IPS-15b (cell line): Measurements from ENCODE around the gene ATRNL1.
"Not testable (repeated sequence)": the region's sequence is repeated elsewhere in the genome, so short reads cannot be mapped to it uniquely, and the experiment has no call there.

ENCODE experiments used
- H3K27me3 ChIP-seq: one replicate; pipeline ENCODE4 v1.6.1; 2013; ENCODE audit warnings: low read length; ENCODE audit not compliant: control insufficient read depth, insufficient read depth
- H3K36me3 ChIP-seq: one replicate; pipeline ENCODE4 v1.6.1; 2013; ENCODE audit warnings: low read length; ENCODE audit not compliant: control insufficient read depth, insufficient read depth
- H3K4me1 ChIP-seq: one replicate; pipeline ENCODE4 v1.6.1; 2013; ENCODE audit warnings: mild to moderate bottlenecking, low read length; ENCODE audit not compliant: control insufficient read depth, insufficient read depth
- H3K4me3 ChIP-seq: one replicate; pipeline ENCODE4 v1.5.1; 2013; ENCODE audit warnings: low read depth, low read length
- H3K9ac ChIP-seq: one replicate; pipeline ENCODE4 v1.6.1; 2013; ENCODE audit warnings: low read depth, mild to moderate bottlenecking, low read length
- H3K9me3 ChIP-seq: one replicate; pipeline ENCODE4 v1.6.1; 2013; ENCODE audit warnings: mild to moderate bottlenecking, low read length; ENCODE audit not compliant: control insufficient read depth, insufficient read depth

The ATRNL1 gene

DNA sequence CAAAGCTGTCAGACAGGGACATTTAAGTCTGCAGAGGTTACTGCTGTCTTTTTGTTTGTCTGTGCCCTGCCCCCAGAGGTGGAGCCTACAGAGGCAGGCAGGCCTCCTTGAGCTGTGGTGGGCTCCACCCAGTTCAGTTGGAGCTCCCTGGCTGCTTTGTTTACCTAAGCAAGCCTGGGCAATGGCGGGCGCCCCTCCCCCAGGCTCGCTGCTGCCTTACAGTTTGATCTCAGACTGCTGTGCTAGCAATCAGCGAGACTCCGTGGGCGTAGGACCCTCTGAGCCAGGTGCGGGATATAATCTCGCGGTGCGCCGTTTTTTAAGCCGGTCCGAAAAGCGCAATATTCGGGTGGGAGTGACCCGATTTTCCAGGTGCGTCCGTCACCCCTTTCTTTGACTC lies 274.8 kb downstream of the ATRNL1 start:
- not testable (repeated sequence) for H3K36me3 ChIP-seq, H3K4me3 ChIP-seq, H3K4me1 ChIP-seq, H3K9ac ChIP-seq, H3K27me3 ChIP-seq, H3K9me3 ChIP-seq

DNA sequence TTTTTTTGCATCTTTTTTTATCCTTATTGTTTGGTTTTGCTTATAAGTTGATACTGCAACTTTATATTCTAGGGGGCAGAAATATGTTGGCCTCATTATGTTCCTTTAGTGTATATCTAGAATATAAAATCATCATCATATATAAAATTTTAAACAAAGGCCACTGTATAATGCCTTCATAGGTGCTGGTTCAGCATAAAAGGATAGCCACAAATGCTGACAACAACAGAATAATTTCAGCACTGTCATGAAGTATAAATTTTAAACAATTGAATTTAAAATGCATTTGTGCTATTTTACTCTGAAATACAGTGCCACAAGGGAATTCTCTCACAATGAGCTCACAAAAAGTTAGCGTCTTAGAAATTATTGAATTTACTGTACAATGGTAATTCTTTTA lies 285.9 kb downstream of the ATRNL1 start:
- Histone ChIP-seq H3K9ac (no peak overlapping the region), H3K36me3 (no peaks in the 10 kb centered on the region), H3K4me3 (no peak overlapping the region), H3K9me3 (no peaks in the 10 kb centered on the region), H3K4me1 (no peaks in the 10 kb centered on the region), H3K27me3 (no peaks in the 10 kb centered on the region)

DNA sequence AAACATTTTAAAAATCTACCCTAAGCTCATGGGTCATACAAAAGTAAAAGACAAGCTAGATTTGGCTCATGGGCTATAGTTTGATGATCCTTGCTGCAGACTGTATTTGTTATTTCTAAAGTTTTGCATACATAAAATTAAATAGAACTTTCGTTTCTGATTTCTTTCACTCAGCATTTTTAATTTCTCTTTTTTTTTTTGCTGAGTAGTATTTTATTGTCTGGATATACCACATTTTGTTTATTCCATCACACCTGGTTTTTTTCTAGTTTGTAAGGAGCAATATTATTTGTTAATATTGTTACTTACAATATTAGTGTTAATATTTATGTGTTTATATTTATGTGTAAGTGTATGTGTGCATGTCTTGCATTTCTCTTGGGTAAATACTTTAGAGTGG lies 291.5 kb downstream of the ATRNL1 start:
- no peaks in the 10 kb centered on the region for H3K9me3 ChIP-seq
- H3K4me1 ChIP-seq: peaks cover 3% of the 10 kb centered on the region

DNA sequence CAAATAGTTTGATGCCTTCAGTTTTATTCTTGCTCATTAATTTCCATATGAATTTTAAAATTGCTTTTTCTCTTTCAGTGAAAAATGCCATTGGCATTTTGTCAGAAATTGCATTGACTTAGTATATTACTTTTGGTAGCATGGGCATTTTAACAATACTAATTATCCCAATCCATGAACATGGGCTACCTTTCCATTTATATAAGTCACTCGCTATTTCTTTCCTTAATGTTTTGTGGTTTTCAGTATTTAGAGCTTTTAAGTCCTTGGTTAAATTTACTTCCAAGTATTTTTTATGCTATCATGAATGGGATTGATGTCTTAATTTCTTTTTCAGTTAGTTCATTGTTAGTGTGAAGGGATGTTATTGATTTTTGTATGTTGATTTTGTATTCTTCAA lies 297.4 kb downstream of the ATRNL1 start:
- Histone ChIP-seq H3K4me3 (no peak overlapping the region), H3K27me3 (no peaks in the 10 kb centered on the region), H3K9me3 (no peaks in the 10 kb centered on the region), H3K9ac (no peak overlapping the region), H3K4me1 (peaks cover 4% of the 10 kb centered on the region), H3K36me3 (no peaks in the 10 kb centered on the region)

More for the DNA sequence above, 291.5 kb downstream of the ATRNL1 start:
- Histone ChIP-seq H3K36me3 (no peaks in the 10 kb centered on the region), H3K4me3 (no peak overlapping the region), H3K27me3 (no peaks in the 10 kb centered on the region), H3K9ac (no peak overlapping the region)

DNA sequence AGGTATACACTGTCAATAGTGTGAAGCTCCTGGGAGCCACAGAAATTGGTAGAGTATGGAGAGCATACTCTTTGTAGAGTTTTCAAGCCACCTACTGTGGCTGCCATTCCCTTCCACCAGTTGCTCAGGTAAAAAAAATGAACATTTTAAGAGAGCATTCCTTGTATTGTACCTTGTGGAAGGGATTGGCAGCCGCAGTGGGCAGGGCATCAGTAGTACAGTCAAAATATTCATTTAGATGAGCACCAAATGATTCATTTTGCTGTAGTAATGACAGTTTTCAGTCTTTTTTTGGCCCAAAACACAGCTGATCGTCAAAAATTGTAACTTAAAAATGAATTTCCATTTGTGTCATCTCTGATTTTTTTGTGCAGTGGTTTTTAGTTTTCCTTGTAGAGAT lies 304.9 kb downstream of the ATRNL1 start:
- H3K9ac ChIP-seq: no peak overlapping the region
- no peaks in the 10 kb centered on the region for H3K36me3 ChIP-seq
- H3K27me3 ChIP-seq: no peaks in the 10 kb centered on the region
- H3K9me3 ChIP-seq: no peaks in the 10 kb centered on the region
- H3K4me1 ChIP-seq: no peaks in the 10 kb centered on the region
- no peak overlapping the region for H3K4me3 ChIP-seq

DNA sequence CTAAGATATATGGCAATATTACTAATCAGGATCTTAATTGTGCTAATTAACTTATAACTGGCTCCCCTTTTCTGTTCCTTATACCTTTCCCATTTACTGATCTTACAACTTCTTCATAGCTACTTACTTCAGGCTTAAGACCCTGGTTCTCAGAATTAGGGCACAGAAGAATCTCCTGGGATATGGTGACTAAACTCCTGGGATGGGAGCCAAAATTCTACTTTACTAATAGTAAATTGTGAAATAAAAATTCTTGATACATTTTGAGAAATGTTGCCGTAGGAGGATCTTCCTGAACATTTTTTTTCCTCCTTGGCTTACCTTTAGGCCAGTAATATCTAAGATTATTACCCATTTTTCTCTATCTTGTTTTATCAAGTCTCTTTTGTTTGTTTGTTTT lies 309.5 kb downstream of the ATRNL1 start:
- Histone ChIP-seq H3K27me3 (no peaks in the 10 kb centered on the region), H3K9me3 (no peaks in the 10 kb centered on the region), H3K4me1 (no peaks in the 10 kb centered on the region), H3K9ac (no peak overlapping the region), H3K36me3 (no peaks in the 10 kb centered on the region), H3K4me3 (no peak overlapping the region)

DNA sequence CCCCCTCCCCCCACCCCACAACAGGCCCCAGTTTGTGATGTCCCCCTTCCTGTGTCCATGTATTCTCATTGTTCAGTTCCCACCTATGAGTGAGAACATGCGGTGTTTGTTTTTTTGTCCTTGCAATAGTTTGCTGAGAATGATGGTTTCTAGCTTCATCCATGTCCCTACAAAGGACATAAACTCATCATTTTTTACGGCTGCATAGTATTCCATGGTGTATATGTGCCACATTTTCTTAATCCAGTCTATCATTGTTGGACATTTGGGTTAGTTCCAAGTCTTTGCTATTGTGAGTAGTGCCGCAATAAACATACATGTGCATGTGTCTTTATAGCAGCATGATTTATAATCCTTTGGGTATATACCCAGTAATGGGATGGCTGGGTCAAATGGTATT lies 312.7 kb downstream of the ATRNL1 start:
- H3K4me1 ChIP-seq, H3K27me3 ChIP-seq, H3K9ac ChIP-seq, H3K9me3 ChIP-seq, H3K4me3 ChIP-seq, H3K36me3 ChIP-seq: not testable (repeated sequence)

DNA sequence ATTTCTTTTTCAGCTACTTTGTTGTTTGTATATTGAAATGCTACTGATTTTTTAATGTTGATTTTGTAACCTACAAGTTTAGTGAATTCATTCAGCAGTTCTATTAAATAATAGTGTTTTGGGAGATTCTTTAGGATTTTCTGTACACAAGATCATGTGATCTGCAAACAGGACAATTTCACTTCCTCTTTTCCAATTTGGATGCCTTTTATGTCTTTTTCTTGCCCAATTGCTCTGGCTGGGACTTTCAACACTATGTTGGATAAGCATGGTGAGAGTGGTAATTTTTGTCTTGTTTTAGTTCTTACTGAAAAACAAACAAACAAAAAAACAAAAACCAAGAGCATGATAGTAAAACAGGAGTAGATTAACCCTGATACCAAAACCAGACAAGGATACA lies 316.2 kb downstream of the ATRNL1 start:
- Histone ChIP-seq H3K9ac (no peak overlapping the region), H3K27me3 (no peaks in the 10 kb centered on the region), H3K4me3 (no peak overlapping the region), H3K9me3 (no peaks in the 10 kb centered on the region), H3K36me3 (no peaks in the 10 kb centered on the region), H3K4me1 (no peaks in the 10 kb centered on the region)

DNA sequence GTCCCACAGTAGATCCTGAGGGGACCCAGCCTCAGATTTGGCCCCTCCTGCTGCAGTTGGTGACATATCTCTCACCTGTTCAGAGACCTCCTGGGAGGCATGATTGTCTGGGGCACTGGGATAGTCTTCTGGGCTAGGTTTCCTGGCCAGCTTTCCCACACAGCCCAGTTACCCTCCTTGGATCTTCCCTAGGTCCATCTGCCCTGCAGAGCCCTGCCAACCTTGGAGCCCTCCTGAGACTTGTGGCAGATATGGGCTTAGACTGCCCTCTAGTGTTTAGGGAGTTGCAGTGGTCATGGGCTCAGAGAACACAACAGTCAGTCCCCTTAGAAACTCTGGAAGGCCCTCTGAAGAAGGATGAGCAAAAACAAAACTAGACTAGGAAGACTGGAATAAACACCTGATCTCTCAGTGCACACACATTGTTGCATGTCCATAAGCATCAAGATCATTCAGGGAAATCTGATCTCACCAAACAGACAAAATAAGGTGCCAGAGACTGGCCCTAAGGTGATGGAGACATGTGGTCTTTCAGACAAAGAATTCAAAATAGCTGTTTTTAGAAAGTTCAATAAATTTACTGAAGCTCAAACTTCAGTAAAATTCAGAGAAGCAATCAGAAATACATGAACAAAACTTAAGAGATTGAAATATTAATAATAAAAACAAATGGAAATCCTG lies 324.6 kb downstream of the ATRNL1 start:
- H3K9me3 ChIP-seq: no peaks in the 10 kb centered on the region
- H3K4me1 ChIP-seq: no peaks in the 10 kb centered on the region
- no peaks in the 10 kb centered on the region for H3K36me3 ChIP-seq
- H3K27me3 ChIP-seq: no peaks in the 10 kb centered on the region
- no peak overlapping the region for H3K4me3 ChIP-seq
- H3K9ac ChIP-seq: no peak overlapping the region

DNA sequence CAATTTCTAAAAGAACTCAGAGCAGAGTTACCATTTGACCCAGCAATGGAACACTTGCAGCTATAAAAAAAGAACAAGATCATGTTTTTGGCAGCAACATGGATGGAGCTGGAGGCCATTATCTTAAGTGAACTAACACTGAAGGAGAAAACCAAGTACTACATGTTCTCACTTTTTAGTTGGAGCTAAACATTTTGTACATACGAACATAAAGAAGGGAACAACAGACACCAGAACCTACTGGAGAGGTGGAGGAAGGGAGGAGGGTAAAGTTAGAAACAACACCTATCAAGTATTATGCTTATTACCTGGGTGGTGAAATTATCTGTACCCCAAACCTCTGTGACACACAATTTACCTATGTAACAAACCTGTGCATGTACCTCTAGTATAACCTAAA lies 329.5 kb downstream of the ATRNL1 start:
- H3K36me3 ChIP-seq: no peaks in the 10 kb centered on the region
- no peak overlapping the region for H3K9ac ChIP-seq
- H3K9me3 ChIP-seq: no peaks in the 10 kb centered on the region
- no peaks in the 10 kb centered on the region for H3K4me1 ChIP-seq
- H3K27me3 ChIP-seq: no peaks in the 10 kb centered on the region
- no peak overlapping the region for H3K4me3 ChIP-seq

DNA sequence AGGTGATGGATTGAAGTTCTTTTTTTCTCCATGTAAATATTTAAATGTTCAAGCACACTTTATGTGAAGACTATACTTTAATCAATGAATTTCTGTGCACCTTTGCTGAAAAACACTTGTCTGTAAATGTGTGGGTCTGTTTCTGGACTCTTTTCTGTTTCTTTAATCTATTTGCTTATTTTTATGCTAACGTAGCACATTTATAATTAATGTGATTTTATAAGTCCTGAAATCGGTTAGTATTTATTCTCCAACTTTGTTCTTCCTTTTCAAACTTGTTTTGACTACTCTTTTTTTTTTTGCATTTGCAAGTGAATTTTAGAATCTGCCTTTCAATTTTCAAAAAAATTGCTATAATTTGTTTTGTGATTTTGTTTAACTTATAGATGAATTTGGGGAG lies 334.4 kb downstream of the ATRNL1 start:
- Histone ChIP-seq H3K4me3 (no peak overlapping the region), H3K9ac (no peak overlapping the region), H3K9me3 (no peaks in the 10 kb centered on the region), H3K4me1 (no peaks in the 10 kb centered on the region), H3K27me3 (no peaks in the 10 kb centered on the region), H3K36me3 (no peaks in the 10 kb centered on the region)

DNA sequence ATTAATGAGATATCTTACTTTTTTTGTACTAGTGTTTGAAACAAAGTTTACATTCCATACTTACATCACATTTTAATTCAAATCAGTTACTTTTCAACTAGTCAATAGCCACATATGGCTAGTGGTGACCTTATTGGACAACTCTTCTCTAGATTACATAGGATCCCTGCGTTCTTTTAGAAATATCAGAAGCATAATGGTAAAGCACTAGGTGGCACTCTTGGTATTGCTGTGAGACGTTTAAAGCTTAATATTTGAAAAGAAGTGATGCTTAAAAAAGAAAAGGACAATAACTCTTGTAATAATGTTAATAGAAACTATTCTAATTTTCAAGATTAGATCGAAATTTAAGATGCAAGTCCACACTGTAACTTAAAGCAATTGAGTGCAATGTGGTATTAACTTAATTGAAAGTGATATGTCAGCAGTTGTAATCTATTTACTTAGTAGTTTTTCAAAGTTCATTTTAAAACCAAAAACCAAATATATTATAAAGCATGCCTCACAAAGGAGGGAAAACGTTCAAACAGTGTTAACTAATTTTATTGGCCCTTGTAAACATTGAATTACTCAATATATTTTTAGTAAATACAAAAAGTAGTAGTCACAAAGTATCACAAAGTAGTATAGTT lies 339.1 kb downstream of the ATRNL1 start:
- Histone ChIP-seq H3K9ac (no peak overlapping the region), H3K4me3 (no peak overlapping the region), H3K36me3 (no peaks in the 10 kb centered on the region), H3K4me1 (no peaks in the 10 kb centered on the region), H3K27me3 (no peaks in the 10 kb centered on the region), H3K9me3 (no peaks in the 10 kb centered on the region)
